SK-N-DZ (cell line): ENCODE data around the gene SOX5. TPM values are rescaled to one million over a fixed set of nuclear protein-coding genes. Genes with fewer than 3 reads are reported as not detected.

Source experiments
- DNase-seq: peaks from one replicate; pipeline ENCODE4 v3.0.0-alpha.2; 2015; ENCODE audit warnings: low spot score
- polyA plus RNA-seq, 2 experiments: library from polyadenylated mRNA; depleted of rRNA; stranded (reverse); fragments of >200 nt; gene quantifications; 2 replicates each; pipeline ENCODE4 v1.2.3, GENCODE V29; 2014

SOX5 gene
- polyA plus RNA-seq (2014; cell fraction: cytosol; rRNA removed) = 4.8 and 8.4 TPM in 2 replicates
- polyA plus RNA-seq (2014; cell fraction: nucleus; rRNA removed) = 4.4 and 7.9 TPM in 2 replicates

GRCh38 chr12:23949348-23950209 is at the start of gene SOX5:
TSS of gene SOX5 (minus strand) at chr12:23949670. CDS start at chr12:23949601, 69 bp downstream.
- DNase-seq = peak; percentile 90

- DNase-seq = no peak
Observed at GRCh38 chr12:23987046-23987445, 37.6 kb upstream of the SOX5 start.

GRCh38 chr12:23980826-23981225 is 31.4 kb upstream of the SOX5 start:
- DNase-seq = no peak

GRCh38 chr12:23964812-23965211 is 15.3 kb upstream of the SOX5 start:
- DNase-seq = no peak

- DNase-seq = no peak
Observed at GRCh38 chr12:23959826-23960225, 10.4 kb upstream of the SOX5 start.

- no peak for DNase-seq
Observed at GRCh38 chr12:23954332-23954731, 4.9 kb upstream of the SOX5 start.

- DNase-seq = peak; percentile 84
Observed at GRCh38 chr12:23952071-23952470, 2.6 kb upstream of the SOX5 start.

GRCh38 chr12:23950775-23951451 is 1.4 kb upstream of the SOX5 start:
- no peak for DNase-seq

GRCh38 chr12:23950210-23950774 is 822 bp upstream of the SOX5 start:
- peak; percentile 72 for DNase-seq

GRCh38 chr12:23948291-23948690 is 1.2 kb downstream of the SOX5 start:
- DNase-seq = no peak

GRCh38 chr12:23947395-23947794 is 2.1 kb downstream of the SOX5 start:
- no peak for DNase-seq

GRCh38 chr12:23945249-23945648 is 4.2 kb downstream of the SOX5 start:
- DNase-seq = no peak

GRCh38 chr12:23944067-23944466 is 5.4 kb downstream of the SOX5 start:
- no peak for DNase-seq

GRCh38 chr12:23942841-23943240 is 6.6 kb downstream of the SOX5 start:
- no peak for DNase-seq

GRCh38 chr12:23941780-23942179 is 7.7 kb downstream of the SOX5 start:
- DNase-seq = no peak

GRCh38 chr12:23938422-23938821 is 11.0 kb downstream of the SOX5 start:
- no peak for DNase-seq

- no peak for DNase-seq
Observed at GRCh38 chr12:23931176-23931575, 18.3 kb downstream of the SOX5 start.

GRCh38 chr12:23930599-23930998 is 18.9 kb downstream of the SOX5 start:
- no peak for DNase-seq

GRCh38 chr12:23929906-23930305 is 19.6 kb downstream of the SOX5 start:
- no peak for DNase-seq

GRCh38 chr12:23927907-23928306 is 21.6 kb downstream of the SOX5 start:
- DNase-seq = no peak

GRCh38 chr12:23921099-23921856 is 28.2 kb downstream of the SOX5 start:
- no peak for DNase-seq

GRCh38 chr12:23911574-23911973 is 37.9 kb downstream of the SOX5 start:
- DNase-seq = no peak
